ENCODE results near the gene TBC1D22A.

DNA sequence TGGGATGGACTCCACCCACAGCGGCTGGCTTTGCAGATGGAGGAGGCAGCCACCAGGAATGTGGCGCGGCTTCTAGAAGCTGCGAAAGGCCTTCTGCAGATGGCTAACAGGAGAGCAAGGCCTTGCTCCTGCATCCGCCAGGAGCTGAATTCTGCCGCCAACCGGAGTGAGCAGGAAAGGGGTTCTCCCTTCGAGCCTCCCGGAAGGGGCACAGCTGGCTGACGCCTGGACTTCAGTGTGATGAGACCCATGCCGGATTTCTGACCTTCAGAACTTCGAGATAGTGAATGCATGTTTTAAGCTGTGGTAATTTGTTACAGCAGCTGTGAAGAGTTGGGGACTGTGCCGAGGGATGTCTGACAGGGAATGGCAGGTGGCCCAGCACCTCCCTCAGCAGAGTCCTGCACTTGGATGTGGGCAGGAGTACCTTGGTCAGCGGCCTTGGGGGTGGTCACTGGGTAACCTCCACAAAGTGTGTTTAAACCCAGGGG lies 7.7 kb downstream of the TBC1D22A start:
- TF ChIP-seq POLR2A (IDR thresholded peaks at IDR 0.05; ENCODE audit: low read length) (no peak), GATA1 (IDR thresholded peaks at IDR 0.05; ENCODE audit: low read depth, low read length) (no peak)
